HepG2 (cell line): Measurements from ENCODE around the gene LDHB. TPM values are rescaled to one million over a fixed set of nuclear protein-coding genes. Genes with fewer than 3 reads are reported as not detected.

Experiments
- ATAC-seq: fragments of 200-7000 bp; cut with Tn5 transposase; 3 replicates; pipeline ENCODE4 v1.9.1; 2020; ENCODE audit warnings: mild to moderate bottlenecking, moderate library complexity
- BruUV-seq: library from RNA; stranded (reverse); fragments of 400-500 nt; replicated peaks from 2 replicates; lab custom pipeline; 2021; lab: Mats Ljungman, UMichigan
- CTCF ChIA-PET: fragments of 300-600 bp; formaldehyde crosslinking; extraction: SDS; loops from one replicate; lab custom pipeline; 2021; ENCODE audit warnings: low total read pairs, inconsistent platforms, low intra/inter-chr PET ratio; lab: Yijun Ruan, JAX
- POLR2A ChIA-PET: fragments of 350-600 bp; sonication (Branson Sonifier 250); formaldehyde crosslinking; loops from one replicate; lab custom pipeline; 2020; ENCODE audit warnings: antibody characterized with exemption, inconsistent platforms; lab: Yijun Ruan, JAX
- DNase-seq: peaks from one replicate; pipeline ENCODE4 v3.0.0-alpha.2; 2015; ENCODE audit warnings: low spot score
- FAIRE-seq: peaks from 3 replicates; lab custom pipeline; 2011; peaks lifted over from hg19 to GRCh38; lab: Jason Lieb, UNC
- H2AFZ ChIP-seq: one replicate; pipeline ENCODE4 v1.6.1; 2011; ENCODE audit warnings: low read length, inconsistent platforms
- H3K27ac ChIP-seq: fragments of 300-600 bp; 3 replicates; pipeline ENCODE4 v1.8.0; 2011; ENCODE audit warnings: mixed run types, mild to moderate bottlenecking, mixed read lengths, low read length, inconsistent platforms; ENCODE audit not compliant: insufficient read depth; ENCODE audit errors: extremely low read length
- H3K27me3 ChIP-seq, 2 experiments: fragments of 200-600 bp in 1 of 2; 2 replicates in 1 of 2; 3 replicates in 1 of 2; pipeline versions ENCODE4 v1.6.0 to v1.8.0; 2011; ENCODE audit warnings: low read length in 2 of 2, mild to moderate bottlenecking in 2 of 2, moderate library complexity in 2 of 2, inconsistent platforms in 1 of 2; ENCODE audit not compliant: insufficient read depth in 2 of 2, control insufficient read depth in 1 of 2
- H3K36me3 ChIP-seq, 2 experiments: fragments of 200-600 bp in 1 of 2; replicated peaks in 1 of 2; 2 replicates in 1 of 2; 3 replicates in 1 of 2; pipeline versions ENCODE4 v1.5.1 to v1.8.0; 2011; ENCODE audit warnings: low read length in 2 of 2, inconsistent platforms in 1 of 2; ENCODE audit not compliant: insufficient read depth in 2 of 2, control insufficient read depth in 1 of 2
- H3K4me1 ChIP-seq: 2 replicates; pipeline ENCODE4 v1.5.1; 2012; ENCODE audit warnings: low read length, inconsistent platforms; ENCODE audit not compliant: insufficient read depth
- H3K4me2 ChIP-seq: 2 replicates; pipeline ENCODE4 v1.6.0; 2011; ENCODE audit warnings: low read depth, low read length, inconsistent platforms
- H3K4me3 ChIP-seq, 3 experiments: fragments of 200-600 bp in 1 of 3; sonication (generic), shearing (Covaris generic) in 1 of 3; replicated peaks in 1 of 3; 2 replicates each; pipeline ENCODE4 v1.5.1; 2011 to 2016; ENCODE audit warnings: low read length in 3 of 3, inconsistent platforms in 2 of 3, low read depth in 2 of 3, mild to moderate bottlenecking in 2 of 3, control low read depth in 1 of 3, mixed read lengths in 1 of 3; ENCODE audit not compliant: insufficient read depth in 1 of 3
- H3K79me2 ChIP-seq: one replicate; pipeline ENCODE4 v1.6.1; 2011; ENCODE audit warnings: low read length, inconsistent platforms; ENCODE audit not compliant: insufficient read depth
- H3K9ac ChIP-seq: 2 replicates; pipeline ENCODE4 v1.6.0; 2011; ENCODE audit warnings: mild to moderate bottlenecking, low read depth, low read length, inconsistent platforms; ENCODE audit not compliant: insufficient read depth
- H3K9me3 ChIP-seq: 2 replicates; pipeline ENCODE4 v1.5.1; 2012; ENCODE audit warnings: mild to moderate bottlenecking, low read length
- H4K20me1 ChIP-seq: 2 replicates; pipeline ENCODE4 v1.6.0; 2011; ENCODE audit warnings: inconsistent platforms, mild to moderate bottlenecking, low read length, moderate library complexity; ENCODE audit not compliant: insufficient read depth
- ATF6 ChIP-seq: sonication (generic); formaldehyde crosslinking; conservative IDR thresholded peaks from 2 replicates; pipeline ENCODE4 v1.4.0; 2020; ENCODE audit warnings: missing genetic modification reagents
- ATF7 ChIP-seq, 2 experiments: fragments of 450-650 bp in 1 of 2; sonication (generic) in 1 of 2; formaldehyde crosslinking in 1 of 2; IDR thresholded peaks; 2 replicates each; pipeline versions ENCODE4 v1.4.0 to v1.6.1; 2016 to 2020; ENCODE audit warnings: antibody characterized with exemption in 1 of 2, mild to moderate bottlenecking in 1 of 2, missing genetic modification reagents in 1 of 2
- MAX ChIP-seq: IDR thresholded peaks from 2 replicates; pipeline ENCODE4 v1.6.1; 2012; ENCODE audit warnings: inconsistent platforms
- ZFP37 ChIP-seq: sonication (generic); formaldehyde crosslinking; IDR thresholded peaks from 2 replicates; pipeline ENCODE4 v1.4.0; 2020; ENCODE audit warnings: missing genetic modification reagents, borderline replicate concordance
- WGBS: methylation state at CpG from one replicate; pipeline ENCODE4 v1.1.6; 2017; ENCODE audit warnings: low lambda C conversion rate; 5-methylcytosine and 5-hydroxymethylcytosine counted together
- in situ Hi-C: cut with HindIII; loops from 2 replicates; pipeline ENCODE4 v1.10.0; 2017; ENCODE audit warnings: low pct_unique_long_range_greater_than_20kb; ENCODE audit not compliant: extremely low pct_ligation_motif_present
- intact Hi-C: fragments of 100-400 bp; cut with micrococcal nuclease; formaldehyde crosslinking; loops from one replicate; pipeline ENCODE4 v1.10.0; 2022; ENCODE audit not compliant: unreplicated experiment
- polyA plus RNA-seq, 8 experiments: library from polyadenylated mRNA; depleted of rRNA in 3 of 8; stranded (reverse) in 7 of 8; unstranded in 1 of 8; fragments of >200 nt; fragmentation: Illumina TruSeq in 4 of 8; extraction: Trizol in 4 of 8; gene quantifications; 2 replicates each; pipeline versions ENCODE4 v1.2.1 to v1.2.3, GENCODE V29; 2011 to 2016; ENCODE audit warnings: low read depth in 4 of 8, missing spikeins in 1 of 8, mixed read lengths in 1 of 8; ENCODE audit not compliant: insufficient read depth in 1 of 8
- total RNA-seq, 5 experiments: library from RNA; depleted of rRNA; stranded (reverse); fragments of >200 nt; fragmentation: Illumina TruSeq; extraction: Trizol; gene quantifications; 2 replicates each; pipeline ENCODE4 v1.2.3, GENCODE V29; 2016; ENCODE audit warnings: low read depth in 1 of 5

Gene LDHB
- total and polyA plus RNA-seq, 2 of the 13 experiments (the other 11 are each of a cell fraction or from before 2014, with no cell fraction given) = 0.08 TPM; not detected in 1

- no peaks in the 10 kb centered on the region for H3K9me3 ChIP-seq
- H4K20me1 ChIP-seq = no peaks in the 10 kb centered on the region
- no peaks in the 10 kb centered on the region for H3K79me2 ChIP-seq
- intact Hi-C loops = no loop called here
- in situ Hi-C loops = no loop called here
- no peaks in the 10 kb centered on the region for H3K4me1 ChIP-seq
- H3K36me3 ChIP-seq = no peaks in the 10 kb centered on the region
- POLR2A ChIA-PET = no interaction called here
- TF ChIP-seq ATF6 (CRISPR knock-in tag) = no peak
- TF ChIP-seq ATF7 (IDR thresholded peaks at IDR 0.05) = peak; percentile 28; the same call in 1 of the 2 replicates
- TF ChIP-seq ATF7 (CRISPR knock-in tag; IDR thresholded peaks at IDR 0.05) = no peak
- TF ChIP-seq ZFP37 (CRISPR knock-in tag) = no peak
- no peak overlapping the region for H3K27ac ChIP-seq
- BruUV-seq = no TSS peak
- no peak overlapping the region for H2AFZ ChIP-seq
- H3K27me3 ChIP-seq = no peaks in the 10 kb centered on the region
- CTCF ChIA-PET = no interaction called here
- DNase-seq = no peak
- no peak for FAIRE-seq
- no peak overlapping the region for H3K4me3 ChIP-seq
- H3K9ac ChIP-seq = no peak overlapping the region
- H3K4me2 ChIP-seq = no peak overlapping the region
- WGBS = 54% methylated on average over 3 of the region's 3 CpGs
- no peak for ATAC-seq
These were observed 13.9 kb downstream of the LDHB start for GRCh38 chr12:21643758-21644157.

GRCh38 chr12:21642707-21643389 is 14.8 kb downstream of the LDHB start:
- no peaks in the 10 kb centered on the region; a peak in 1 of 5 replicates for H3K27me3 ChIP-seq
- CTCF ChIA-PET = no interaction called here
- H3K9ac ChIP-seq = no peak overlapping the region
- no peak for TF ChIP-seq MAX
- TF ChIP-seq, all 625 proteins: peak for 0
- in situ Hi-C loops = no loop called here
- H2AFZ ChIP-seq = no peak overlapping the region
- FAIRE-seq = no peak
- 0% methylated on average over 1 of the region's 1 CpG for WGBS
- no peak for ATAC-seq
- POLR2A ChIA-PET = no interaction called here
- no TSS peak for BruUV-seq
- H3K4me3 ChIP-seq = no peak overlapping the region
- H3K79me2 ChIP-seq = no peaks in the 10 kb centered on the region
- no peaks in the 10 kb centered on the region for H4K20me1 ChIP-seq
- no peaks in the 10 kb centered on the region for H3K9me3 ChIP-seq
- no peak for DNase-seq
- H3K36me3 ChIP-seq = no peaks in the 10 kb centered on the region
- no peaks in the 10 kb centered on the region for H3K4me1 ChIP-seq
- no peak overlapping the region for H3K27ac ChIP-seq
- intact Hi-C loops = no loop called here
- no peak overlapping the region for H3K4me2 ChIP-seq
